ENCODE data around the gene MARCHF4.

MARCHF4 gene

GRCh38 chr2:216349366-216349765 is 22.9 kb downstream of the MARCHF4 start:
- DNase-seq (ENCODE audit: low read depth, low spot score), result no peak
- no CpG with 5 or more reads among the region's 3 CpGs for WGBS (ENCODE audit: insufficient coverage, insufficient read length)
- Histone ChIP-seq H3K36me3 (ENCODE audit: control insufficient read depth, insufficient read depth, low read length) (no peaks in the 10 kb centered on the region; the same call in 1 of the 2 replicates), H3K4me1 (ENCODE audit: control insufficient read depth, insufficient read depth, low read length) (peaks cover 8% of the 10 kb centered on the region), H3K27me3 (ENCODE audit: control insufficient read depth, insufficient read depth, low read length) (no peaks in the 10 kb centered on the region), H3K27ac (ENCODE audit: low read length) (no peak overlapping the region), H3K4me3 (ENCODE audit: low read length) (no peak overlapping the region), H3K9me3 (ENCODE audit: control insufficient read depth, insufficient read depth, low read length) (no peaks in the 10 kb centered on the region)

- no peaks in the 10 kb centered on the region for H3K9me3 ChIP-seq (ENCODE audit: control insufficient read depth, insufficient read depth, low read length)
- H3K27ac ChIP-seq (ENCODE audit: low read length), result no peak overlapping the region
- no peaks in the 10 kb centered on the region for H3K27me3 ChIP-seq (ENCODE audit: control insufficient read depth, insufficient read depth, low read length)
- WGBS (ENCODE audit: insufficient coverage, insufficient read length), result no CpG with 5 or more reads among the region's 3 CpGs
- no peaks in the 10 kb centered on the region; the same call in 1 of the 2 replicates for H3K36me3 ChIP-seq (ENCODE audit: control insufficient read depth, insufficient read depth, low read length)
- peaks cover 8% of the 10 kb centered on the region for H3K4me1 ChIP-seq (ENCODE audit: control insufficient read depth, insufficient read depth, low read length)
- DNase-seq (ENCODE audit: low read depth, low spot score), result no peak
- H3K4me3 ChIP-seq (ENCODE audit: low read length), result no peak overlapping the region
These were observed 23.5 kb downstream of the MARCHF4 start for GRCh38 chr2:216348756-216349308.

DNA sequence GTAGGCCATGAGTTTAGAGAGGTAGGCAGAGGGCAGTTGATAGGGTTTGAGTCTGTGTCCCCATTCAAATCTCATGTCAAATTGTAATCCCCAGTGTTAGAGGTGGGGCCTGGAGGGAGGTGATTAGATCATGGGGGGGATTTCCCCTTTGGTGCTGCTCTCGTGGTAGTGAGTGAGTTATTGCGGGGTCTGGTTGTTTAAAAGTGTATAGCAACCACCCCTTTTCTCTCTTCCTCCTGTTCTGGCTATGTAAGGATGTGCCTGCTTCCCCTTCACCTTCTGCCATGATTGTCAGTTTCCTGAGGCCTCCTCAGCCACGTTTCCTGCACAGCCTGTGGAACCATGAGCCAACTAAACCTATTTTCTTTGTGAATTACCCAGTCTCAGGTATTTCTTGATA is 25.5 kb downstream of the MARCHF4 start:
- no peak for DNase-seq (ENCODE audit: low read depth, low spot score)
- peaks cover 8% of the 10 kb centered on the region for H3K4me1 ChIP-seq (ENCODE audit: control insufficient read depth, insufficient read depth, low read length)
- H3K27me3 ChIP-seq (ENCODE audit: control insufficient read depth, insufficient read depth, low read length), result no peaks in the 10 kb centered on the region
- H3K4me3 ChIP-seq (ENCODE audit: low read length), result no peak overlapping the region
- no peak overlapping the region for H3K27ac ChIP-seq (ENCODE audit: low read length)
- no CpG with 5 or more reads among the region's 3 CpGs for WGBS (ENCODE audit: insufficient coverage, insufficient read length)
- no peaks in the 10 kb centered on the region; the same call in 1 of the 2 replicates for H3K36me3 ChIP-seq (ENCODE audit: control insufficient read depth, insufficient read depth, low read length)
- no peaks in the 10 kb centered on the region for H3K9me3 ChIP-seq (ENCODE audit: control insufficient read depth, insufficient read depth, low read length)

- no peaks in the 10 kb centered on the region; the same call in 1 of the 2 replicates for H3K36me3 ChIP-seq (ENCODE audit: control insufficient read depth, insufficient read depth, low read length)
- WGBS (ENCODE audit: insufficient coverage, insufficient read length), result no CpG with 5 or more reads among the region's 3 CpGs
- DNase-seq (ENCODE audit: low read depth, low spot score), result no peak
These were observed 26.4 kb downstream of the MARCHF4 start for GRCh38 chr2:216345846-216346245.

DNA sequence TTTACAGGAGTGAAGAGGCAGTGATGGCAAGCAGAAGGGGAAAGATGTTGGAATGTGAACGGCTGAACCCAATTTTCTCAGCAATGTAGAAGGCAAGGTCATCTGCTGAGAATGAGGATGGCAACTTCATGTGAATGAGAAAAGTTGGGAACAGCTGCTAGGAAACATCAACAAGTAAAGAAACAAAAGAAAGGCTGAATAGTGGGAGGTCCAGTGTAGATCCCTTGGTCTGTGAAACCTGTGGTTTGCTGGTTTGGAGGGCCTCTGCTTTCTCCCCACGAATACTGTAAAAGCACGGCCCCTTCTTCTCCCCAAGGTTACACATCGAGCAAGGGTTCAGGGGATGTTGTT is 27.4 kb downstream of the MARCHF4 start:
- no CpG with 5 or more reads among the region's 4 CpGs for WGBS (ENCODE audit: insufficient coverage, insufficient read length)
- Histone ChIP-seq H3K27me3 (ENCODE audit: control insufficient read depth, insufficient read depth, low read length) (no peaks in the 10 kb centered on the region), H3K9me3 (ENCODE audit: control insufficient read depth, insufficient read depth, low read length) (no peaks in the 10 kb centered on the region), H3K4me1 (ENCODE audit: control insufficient read depth, insufficient read depth, low read length) (peaks cover 4% of the 10 kb centered on the region), H3K36me3 (ENCODE audit: control insufficient read depth, insufficient read depth, low read length) (no peaks in the 10 kb centered on the region; the same call in 1 of the 2 replicates), H3K4me3 (ENCODE audit: low read length) (no peak overlapping the region), H3K27ac (ENCODE audit: low read length) (no peak overlapping the region)
- no peak for DNase-seq (ENCODE audit: low read depth, low spot score)

More at GRCh38 chr2:216345846-216346245, 26.4 kb downstream of the MARCHF4 start:
- H3K4me3 ChIP-seq (ENCODE audit: low read length), result no peak overlapping the region
- H3K9me3 ChIP-seq (ENCODE audit: control insufficient read depth, insufficient read depth, low read length), result no peaks in the 10 kb centered on the region
- H3K27ac ChIP-seq (ENCODE audit: low read length), result no peak overlapping the region
- peaks cover 8% of the 10 kb centered on the region for H3K4me1 ChIP-seq (ENCODE audit: control insufficient read depth, insufficient read depth, low read length)
- no peaks in the 10 kb centered on the region for H3K27me3 ChIP-seq (ENCODE audit: control insufficient read depth, insufficient read depth, low read length)

GRCh38 chr2:216344206-216344949 is 27.9 kb downstream of the MARCHF4 start:
- Histone ChIP-seq H3K4me1 (ENCODE audit: control insufficient read depth, insufficient read depth, low read length) (peaks cover 4% of the 10 kb centered on the region; the same call in 1 of the 2 replicates), H3K27me3 (ENCODE audit: control insufficient read depth, insufficient read depth, low read length) (no peaks in the 10 kb centered on the region), H3K36me3 (ENCODE audit: control insufficient read depth, insufficient read depth, low read length) (no peaks in the 10 kb centered on the region), H3K27ac (ENCODE audit: low read length) (no peak overlapping the region), H3K4me3 (ENCODE audit: low read length) (no peak overlapping the region), H3K9me3 (ENCODE audit: control insufficient read depth, insufficient read depth, low read length) (no peaks in the 10 kb centered on the region)
- no peak for DNase-seq (ENCODE audit: low read depth, low spot score)
- WGBS (ENCODE audit: insufficient coverage, insufficient read length), result no CpG with 5 or more reads among the region's 9 CpGs

DNA sequence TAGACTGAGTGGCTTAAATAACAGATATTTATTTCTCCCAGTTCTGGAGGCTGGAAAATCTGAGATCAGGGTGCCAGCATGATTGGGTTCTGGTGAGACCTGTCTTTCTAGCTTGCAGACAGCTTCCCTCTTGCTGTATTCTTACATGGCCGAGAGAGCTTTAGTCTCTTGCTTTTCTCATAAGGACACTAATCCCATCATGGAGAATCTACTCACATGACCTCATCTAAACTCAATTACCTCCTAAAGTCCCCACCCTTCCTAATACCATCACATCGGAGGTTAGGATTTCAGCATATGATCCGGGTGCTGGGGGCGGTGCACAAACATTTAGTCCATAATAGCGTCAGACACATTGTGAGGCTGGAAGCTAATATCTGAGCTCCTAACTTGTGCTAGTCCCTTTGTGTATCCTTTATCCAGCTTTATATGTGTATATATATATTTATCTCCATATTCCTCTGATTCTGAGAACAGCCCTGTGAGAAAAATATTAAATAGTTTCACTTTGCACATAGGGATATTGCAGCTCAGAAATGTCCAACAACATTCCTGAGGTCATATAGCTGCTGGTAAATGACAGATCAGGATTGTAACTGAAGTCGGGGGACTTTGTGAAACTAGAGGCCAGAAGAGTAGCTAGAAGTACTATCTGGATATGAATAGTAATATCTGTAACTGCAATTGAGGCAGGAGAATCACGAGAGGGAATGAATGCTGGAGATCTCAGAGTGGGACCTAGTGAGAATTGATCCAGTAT is 28.9 kb downstream of the MARCHF4 start:
- H3K4me1 ChIP-seq (ENCODE audit: control insufficient read depth, insufficient read depth, low read length), result peaks cover 2% of the 10 kb centered on the region; the same call in 1 of the 2 replicates
- no CpG with 5 or more reads among the region's 7 CpGs for whole genome bisulfite sequencing (ENCODE audit: insufficient coverage, insufficient read length)
- no peak overlapping the region for H3K4me3 ChIP-seq (ENCODE audit: low read length)
- H3K36me3 ChIP-seq (ENCODE audit: control insufficient read depth, insufficient read depth, low read length), result no peaks in the 10 kb centered on the region
- DNase-seq (ENCODE audit: low read depth, low spot score), result no peak
- H3K27me3 ChIP-seq (ENCODE audit: control insufficient read depth, insufficient read depth, low read length), result no peaks in the 10 kb centered on the region
- H3K9me3 ChIP-seq (ENCODE audit: control insufficient read depth, insufficient read depth, low read length), result no peaks in the 10 kb centered on the region
- H3K27ac ChIP-seq (ENCODE audit: low read length), result no peak overlapping the region

DNA sequence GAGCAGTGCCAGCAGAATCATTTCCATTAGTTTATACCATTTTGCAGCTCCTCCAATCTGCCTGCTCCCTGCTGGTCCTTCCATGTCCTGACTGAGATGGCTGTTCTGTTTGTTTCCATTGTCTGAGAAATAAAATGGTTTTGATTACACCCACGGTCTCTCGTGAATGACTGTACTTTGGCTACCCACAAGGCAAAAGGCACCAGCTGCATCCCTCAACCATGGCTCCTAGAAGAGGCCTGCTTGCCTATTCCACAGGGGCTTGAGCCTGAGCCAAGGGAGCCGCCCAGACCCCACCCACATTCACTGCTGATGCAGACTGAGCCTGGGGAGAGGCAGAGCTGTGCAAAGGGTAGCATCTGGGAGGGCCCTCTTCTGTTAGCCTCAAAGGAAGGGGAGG is 31.2 kb downstream of the MARCHF4 start:
- no CpG with 5 or more reads among the region's 3 CpGs for WGBS (ENCODE audit: insufficient coverage, insufficient read length)
- Histone ChIP-seq H3K27me3 (ENCODE audit: control insufficient read depth, insufficient read depth, low read length) (no peaks in the 10 kb centered on the region), H3K27ac (ENCODE audit: low read length) (no peak overlapping the region), H3K4me3 (ENCODE audit: low read length) (no peak overlapping the region), H3K36me3 (ENCODE audit: control insufficient read depth, insufficient read depth, low read length) (no peaks in the 10 kb centered on the region), H3K9me3 (ENCODE audit: control insufficient read depth, insufficient read depth, low read length) (no peaks in the 10 kb centered on the region), H3K4me1 (ENCODE audit: control insufficient read depth, insufficient read depth, low read length) (peaks cover 2% of the 10 kb centered on the region; the same call in 1 of the 2 replicates)
- no peak for DNase-seq (ENCODE audit: low read depth, low spot score)

DNA sequence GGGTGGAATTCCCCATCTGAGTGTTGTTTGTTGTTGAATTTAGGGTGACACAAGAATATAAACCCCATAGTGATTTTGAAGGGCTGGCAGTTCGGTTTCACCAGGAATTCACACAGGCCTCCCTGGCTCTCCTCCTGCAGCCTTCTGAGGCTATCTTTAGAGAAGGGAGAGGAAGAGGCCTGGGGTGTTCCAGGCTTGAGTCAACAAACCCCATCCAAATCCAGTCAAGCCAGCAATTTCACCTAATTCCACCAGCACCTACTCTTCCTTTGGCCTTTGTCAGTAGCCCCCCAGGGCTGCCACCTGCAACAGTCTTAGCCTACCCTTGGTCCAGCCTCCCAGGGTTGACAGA is 32.0 kb downstream of the MARCHF4 start:
- Histone ChIP-seq H3K27me3 (ENCODE audit: control insufficient read depth, insufficient read depth, low read length) (no peaks in the 10 kb centered on the region), H3K36me3 (ENCODE audit: control insufficient read depth, insufficient read depth, low read length) (no peaks in the 10 kb centered on the region), H3K4me3 (ENCODE audit: low read length) (no peak overlapping the region), H3K9me3 (ENCODE audit: control insufficient read depth, insufficient read depth, low read length) (no peaks in the 10 kb centered on the region), H3K27ac (ENCODE audit: low read length) (no peak overlapping the region), H3K4me1 (ENCODE audit: control insufficient read depth, insufficient read depth, low read length) (peaks cover 2% of the 10 kb centered on the region; the same call in 1 of the 2 replicates)
- no CpG with 5 or more reads among the region's 1 CpG for WGBS (ENCODE audit: insufficient coverage, insufficient read length)
- DNase-seq (ENCODE audit: low read depth, low spot score), result no peak

- Histone ChIP-seq H3K9me3 (ENCODE audit: control insufficient read depth, insufficient read depth, low read length) (no peaks in the 10 kb centered on the region), H3K36me3 (ENCODE audit: control insufficient read depth, insufficient read depth, low read length) (no peaks in the 10 kb centered on the region), H3K27me3 (ENCODE audit: control insufficient read depth, insufficient read depth, low read length) (no peaks in the 10 kb centered on the region), H3K4me1 (ENCODE audit: control insufficient read depth, insufficient read depth, low read length) (peaks cover 2% of the 10 kb centered on the region; the same call in 1 of the 2 replicates), H3K27ac (ENCODE audit: low read length) (no peak overlapping the region), H3K4me3 (ENCODE audit: low read length) (no peak overlapping the region)
- WGBS (ENCODE audit: insufficient coverage, insufficient read length), result 100% methylated on average over 1 of the region's 7 CpGs
- DNase-seq (ENCODE audit: low read depth, low spot score), result no peak
These were observed 32.6 kb downstream of the MARCHF4 start for GRCh38 chr2:216339456-216340279.
